ENCODE results near the gene SP100. TPM values are rescaled to one million over a fixed set of nuclear protein-coding genes. Genes with fewer than 3 reads are reported as not detected.

SP100 gene
- total and polyA plus RNA-seq, 4 donors = 56.2 to 128 (median 81.1) TPM

DNA sequence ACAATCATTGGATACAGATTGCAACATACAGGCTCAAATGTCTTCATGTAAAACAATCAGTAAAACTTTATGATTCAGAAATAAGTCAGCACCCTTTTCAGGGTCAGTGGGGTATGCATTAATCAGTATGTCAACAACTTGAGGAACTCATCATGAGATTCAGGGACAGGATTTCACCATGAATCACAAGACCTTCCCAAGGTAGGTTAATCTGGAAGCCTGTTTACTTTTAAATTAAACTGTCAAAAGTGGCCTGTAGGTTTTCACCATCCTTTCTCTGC lies 104.8 kb downstream of the SP100 start:
- TF ChIP-seq, protein P1, sequence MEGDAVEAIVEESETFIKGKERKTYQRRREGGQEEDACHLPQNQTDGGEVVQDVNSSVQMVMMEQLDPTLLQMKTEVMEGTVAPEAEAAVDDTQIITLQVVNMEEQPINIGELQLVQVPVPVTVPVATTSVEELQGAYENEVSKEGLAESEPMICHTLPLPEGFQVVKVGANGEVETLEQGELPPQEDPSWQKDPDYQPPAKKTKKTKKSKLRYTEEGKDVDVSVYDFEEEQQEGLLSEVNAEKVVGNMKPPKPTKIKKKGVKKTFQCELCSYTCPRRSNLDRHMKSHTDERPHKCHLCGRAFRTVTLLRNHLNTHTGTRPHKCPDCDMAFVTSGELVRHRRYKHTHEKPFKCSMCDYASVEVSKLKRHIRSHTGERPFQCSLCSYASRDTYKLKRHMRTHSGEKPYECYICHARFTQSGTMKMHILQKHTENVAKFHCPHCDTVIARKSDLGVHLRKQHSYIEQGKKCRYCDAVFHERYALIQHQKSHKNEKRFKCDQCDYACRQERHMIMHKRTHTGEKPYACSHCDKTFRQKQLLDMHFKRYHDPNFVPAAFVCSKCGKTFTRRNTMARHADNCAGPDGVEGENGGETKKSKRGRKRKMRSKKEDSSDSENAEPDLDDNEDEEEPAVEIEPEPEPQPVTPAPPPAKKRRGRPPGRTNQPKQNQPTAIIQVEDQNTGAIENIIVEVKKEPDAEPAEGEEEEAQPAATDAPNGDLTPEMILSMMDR (IDR thresholded peaks at IDR 0.05; ENCODE audit: control extremely low read depth, extremely low read depth) = no peak
- Histone ChIP-seq H3K4me3 (no peak overlapping the region), H3K9me3 (ENCODE audit: control insufficient read depth in 4 of 4, insufficient read depth in 3 of 4, low read length in 3 of 4) (peaks cover 0 to 11% (median 8%) of the 10 kb centered on the region in 4 donors), H3K36me3 (ENCODE audit: control insufficient read depth in 4 of 4, insufficient read depth in 4 of 4, low read length in 4 of 4) (peaks cover 0 to 3% (median 1%) of the 10 kb centered on the region in 4 donors), H3K27me3 (ENCODE audit: control insufficient read depth in 3 of 3, insufficient read depth in 3 of 3, low read length in 2 of 3) (no peaks in the 10 kb centered on the region), H3K27ac (ENCODE audit: low read depth in 1 of 2, low read length in 1 of 2) (no peak overlapping the region), H3K4me1 (ENCODE audit: control insufficient read depth in 5 of 5, insufficient read depth in 5 of 5, low read length in 5 of 5) (no peaks in the 10 kb centered on the region), H3K9ac (ENCODE audit: insufficient read depth in 1 of 2, low read length in 2 of 2) (no peak overlapping the region)
- ATAC-seq (ENCODE audit: insufficient read depth, low FRiP score) (no peak), DNase-seq (no peak)

- no peak overlapping the region for H3K9ac ChIP-seq (ENCODE audit: insufficient read depth in 1 of 2, low read length in 2 of 2)
- no peak overlapping the region for H3K27ac ChIP-seq (ENCODE audit: low read depth in 1 of 2, low read length in 1 of 2)
- no peaks in the 10 kb centered on the region for H3K27me3 ChIP-seq (ENCODE audit: control insufficient read depth in 3 of 3, insufficient read depth in 3 of 3, low read length in 2 of 3)
- DNase-seq (no peak), ATAC-seq (ENCODE audit: insufficient read depth, low FRiP score) (no peak)
- no peaks in the 10 kb centered on the region for H3K4me1 ChIP-seq (ENCODE audit: control insufficient read depth in 5 of 5, insufficient read depth in 5 of 5, low read length in 5 of 5)
- 90 to 92% methylated on average over 2 of the region's 2 CpGs for WGBS, 2 donors
- H3K9me3 ChIP-seq (ENCODE audit: control insufficient read depth in 4 of 4, insufficient read depth in 3 of 4, low read length in 3 of 4) = peaks cover 0 to 11% (median 8%) of the 10 kb centered on the region in 4 donors
- peaks cover 0 to 3% (median 1%) of the 10 kb centered on the region in 4 donors for H3K36me3 ChIP-seq (ENCODE audit: control insufficient read depth in 4 of 4, insufficient read depth in 4 of 4, low read length in 4 of 4)
- H3K4me3 ChIP-seq = no peak overlapping the region
- TF ChIP-seq, protein P1 (IDR thresholded peaks at IDR 0.05; ENCODE audit: control extremely low read depth, extremely low read depth) = no peak
These were observed 105.4 kb downstream of the SP100 start for GRCh38 chr2:230521386-230521785.

- Histone ChIP-seq H3K27ac (ENCODE audit: low read depth in 1 of 2, low read length in 1 of 2) (no peak overlapping the region), H3K4me1 (ENCODE audit: control insufficient read depth in 5 of 5, insufficient read depth in 5 of 5, low read length in 5 of 5) (no peaks in the 10 kb centered on the region), H3K9me3 (ENCODE audit: control insufficient read depth in 4 of 4, insufficient read depth in 3 of 4, low read length in 3 of 4) (peaks cover 0 to 9% (median 6%) of the 10 kb centered on the region in 4 donors), H3K27me3 (ENCODE audit: control insufficient read depth in 3 of 3, insufficient read depth in 3 of 3, low read length in 2 of 3) (no peaks in the 10 kb centered on the region), H3K9ac (ENCODE audit: insufficient read depth in 1 of 2, low read length in 2 of 2) (no peak overlapping the region), H3K4me3 (no peak overlapping the region), H3K36me3 (ENCODE audit: control insufficient read depth in 4 of 4, insufficient read depth in 4 of 4, low read length in 4 of 4) (peaks cover 0 to 2% (median 0%) of the 10 kb centered on the region in 4 donors)
- WGBS, 2 donors = 96 to 98% methylated on average over 3 of the region's 3 CpGs
- TF ChIP-seq, protein P1 (IDR thresholded peaks at IDR 0.05; ENCODE audit: control extremely low read depth, extremely low read depth) = no peak
- no peak for DNase-seq
- no peak for ATAC-seq (ENCODE audit: insufficient read depth, low FRiP score)
These were observed 109.7 kb downstream of the SP100 start for GRCh38 chr2:230525682-230526081.

DNA sequence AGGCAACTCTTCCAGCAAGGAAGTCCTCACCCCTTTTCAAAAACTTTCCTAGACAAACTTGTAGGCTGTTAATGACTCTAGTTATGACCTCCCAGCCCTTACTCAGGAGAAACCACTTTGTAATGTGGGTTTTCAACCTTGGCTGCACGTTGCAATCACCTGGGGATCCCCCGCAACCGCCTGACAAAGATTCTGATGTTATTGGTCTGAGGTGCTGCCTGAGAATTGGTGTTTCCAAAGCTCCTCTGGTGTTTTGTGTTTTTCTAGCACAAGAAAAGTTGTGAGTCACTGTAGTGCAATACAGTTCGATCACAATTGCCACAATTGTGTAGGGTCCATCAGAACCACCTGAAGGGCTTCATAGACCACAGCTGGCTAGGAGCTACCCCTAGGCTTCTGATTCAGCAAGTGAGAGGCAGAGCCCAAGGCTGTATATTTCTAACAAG lies 121.6 kb downstream of the SP100 start:
- Histone ChIP-seq H3K4me3 (no peak overlapping the region), H3K27me3 (ENCODE audit: control insufficient read depth in 3 of 3, insufficient read depth in 3 of 3, low read length in 2 of 3) (no peaks in the 10 kb centered on the region)
- 86 to 93% methylated on average over 4 of the region's 4 CpGs for WGBS, 2 donors

More for the DNA sequence above, 121.6 kb downstream of the SP100 start:
- TF ChIP-seq, protein P1 (IDR thresholded peaks at IDR 0.05; ENCODE audit: control extremely low read depth, extremely low read depth) = no peak
- DNase-seq (no peak), ATAC-seq (ENCODE audit: insufficient read depth, low FRiP score) (no peak)
- Histone ChIP-seq H3K9ac (ENCODE audit: insufficient read depth in 1 of 2, low read length in 2 of 2) (no peak overlapping the region), H3K4me1 (ENCODE audit: control insufficient read depth in 5 of 5, insufficient read depth in 5 of 5, low read length in 5 of 5) (no peaks in the 10 kb centered on the region), H3K36me3 (ENCODE audit: control insufficient read depth in 4 of 4, insufficient read depth in 4 of 4, low read length in 4 of 4) (peaks cover 0 to 15% (median 5%) of the 10 kb centered on the region in 4 donors), H3K27ac (ENCODE audit: low read depth in 1 of 2, low read length in 1 of 2) (no peak overlapping the region), H3K9me3 (ENCODE audit: control insufficient read depth in 4 of 4, insufficient read depth in 3 of 4, low read length in 3 of 4) (peaks cover 0 to 6% (median 1%) of the 10 kb centered on the region in 4 donors)

Measured in lung (tissue), 12 donors.